ENCODE data around the gene GNAI3.
A peak's percentile ranks its signal among the peaks of the same experiment; 100 is the strongest.

The GNAI3 gene

GRCh38 chr1:109667452-109668122, 119.2 kb downstream of the GNAI3 start, which contains the start of gene GSTM2:
Gene GSTM2, plus strand, starts transcription at chr1:109668057. Its CDS starts 59 bp downstream, at chr1:109668116.
- peak; percentile 86 for DNase-seq

Data from NCI-H1694 (cell line).